ENCODE results near the gene STAC3. TPM values are rescaled to one million over a fixed set of nuclear protein-coding genes. Genes with fewer than 3 reads are reported as not detected.

The STAC3 gene
- total and polyA plus RNA-seq, 10 of the 15 experiments (the other 5 are each of a cell fraction or from before 2014, with no cell fraction given): 0.49 to 9.9 (median 3.8) TPM

GRCh38 chr12:57194253-57194652 is 56.7 kb downstream of the STAC3 start:
- H3K9me3 ChIP-seq (replicated peaks; ENCODE audit: control insufficient read depth, insufficient read depth, low read length): no peaks in the 10 kb centered on the region
- ATAC-seq (no peak), FAIRE-seq (no peak), DNase-seq (ENCODE audit: low read depth, low spot score) (no peak)
- H3K79me2 ChIP-seq (ENCODE audit: control insufficient read depth, insufficient read depth, low read length): no peaks in the 10 kb centered on the region
- no peaks in the 10 kb centered on the region; a peak in 1 of 4 replicates for H3K36me3 ChIP-seq (ENCODE audit: control insufficient read depth in 2 of 2, insufficient read depth in 2 of 2, low read length in 1 of 2)
- H3K27ac ChIP-seq (ENCODE audit: control insufficient read depth, insufficient read depth): no peak overlapping the region
- in situ Hi-C loops (cut with MboI): no loop called here
- TF ChIP-seq SUZ12 (IDR thresholded peaks at IDR 0.05; ENCODE audit: unreplicated experiment) (no peak), CBFB (IDR thresholded peaks at IDR 0.05; ENCODE audit: low read depth) (no peak)
- ChIA-PET CTCF (interaction anchor here (1.2 kb wide), 1 partner anchor 20 kb away, joined by 3 read pairs; no protein-coding TSS in a partner anchor), RAD21 (ENCODE audit: unreplicated experiment) (no interaction called here), POLR2A (no interaction called here), SMC1A (ENCODE audit: uncharacterized antibody, unreplicated experiment) (no interaction called here)
- H3K9ac ChIP-seq (ENCODE audit: control insufficient read depth, insufficient read depth, low read length): no peak overlapping the region
- no peak overlapping the region for H2AFZ ChIP-seq (ENCODE audit: control insufficient read depth, low read depth, low read length)
- H3K4me2 ChIP-seq (ENCODE audit: control insufficient read depth, insufficient read depth): no peak overlapping the region
- H4K20me1 ChIP-seq (ENCODE audit: control insufficient read depth, insufficient read depth): no peaks in the 10 kb centered on the region
- BruUV-seq (replicated peaks): no TSS peak
- no peaks in the 10 kb centered on the region for H3K27me3 ChIP-seq (replicated peaks in 1 of 2; ENCODE audit: control insufficient read depth in 2 of 2, insufficient read depth in 2 of 2, low read length in 1 of 2)
- H3K4me3 ChIP-seq: no peak overlapping the region
- intact Hi-C loops (cut with micrococcal nuclease; ENCODE audit: unreplicated experiment): no loop called here
- H3K4me1 ChIP-seq (ENCODE audit: control insufficient read depth, insufficient read depth, low read length): no peaks in the 10 kb centered on the region
- WGBS (ENCODE audit: insufficient coverage, insufficient replicate concordance, low lambda C conversion rate, missing lambda C conversion rate): 14% methylated on average over 18 of the region's 18 CpGs

GRCh38 chr12:57193706-57194245 is 57.2 kb downstream of the STAC3 start:
- Histone ChIP-seq H3K4me3 (no peak overlapping the region), H3K9me3 (replicated peaks; ENCODE audit: control insufficient read depth, insufficient read depth, low read length) (no peaks in the 10 kb centered on the region), H3K27me3 (replicated peaks in 1 of 2; ENCODE audit: control insufficient read depth in 2 of 2, insufficient read depth in 2 of 2, low read length in 1 of 2) (no peaks in the 10 kb centered on the region), H2AFZ (ENCODE audit: control insufficient read depth, low read depth, low read length) (no peak overlapping the region), H3K4me2 (ENCODE audit: control insufficient read depth, insufficient read depth) (no peak overlapping the region), H3K36me3 (ENCODE audit: control insufficient read depth in 2 of 2, insufficient read depth in 2 of 2, low read length in 1 of 2) (no peaks in the 10 kb centered on the region; a peak in 1 of 4 replicates), H3K9ac (ENCODE audit: control insufficient read depth, insufficient read depth, low read length) (no peak overlapping the region), H3K4me1 (ENCODE audit: control insufficient read depth, insufficient read depth, low read length) (no peaks in the 10 kb centered on the region), H3K27ac (ENCODE audit: control insufficient read depth, insufficient read depth) (no peak overlapping the region), H4K20me1 (ENCODE audit: control insufficient read depth, insufficient read depth) (no peaks in the 10 kb centered on the region), H3K79me2 (ENCODE audit: control insufficient read depth, insufficient read depth, low read length) (no peaks in the 10 kb centered on the region)
- no peak for FAIRE-seq
- no peak for ATAC-seq
- no peak for DNase-seq (ENCODE audit: low read depth, low spot score)
- ChIA-PET RAD21 (ENCODE audit: unreplicated experiment) (no interaction called here), SMC1A (ENCODE audit: uncharacterized antibody, unreplicated experiment) (no interaction called here), POLR2A (no interaction called here), CTCF (interaction anchor here (1.2 kb wide), 1 partner anchor 20 kb away, joined by 3 read pairs; no protein-coding TSS in a partner anchor)
- intact Hi-C loops (cut with micrococcal nuclease; ENCODE audit: unreplicated experiment): no loop called here
- BruUV-seq (replicated peaks): no TSS peak
- in situ Hi-C loops (cut with MboI): no loop called here
- WGBS (ENCODE audit: insufficient coverage, insufficient replicate concordance, low lambda C conversion rate, missing lambda C conversion rate): 45% methylated on average over 19 of the region's 19 CpGs
- TF ChIP-seq SPI1 (IDR thresholded peaks at IDR 0.05; ENCODE audit: borderline replicate concordance, insufficient read depth, low read depth, low read length): no peak
- no peak for TF ChIP-seq PBX3 (IDR thresholded peaks at IDR 0.05; ENCODE audit: insufficient replicate concordance, low read depth, low read length)
- TF ChIP-seq ZBTB4 (CRISPR knock-in tag; IDR thresholded peaks at IDR 0.05): no peak
- no peak for TF ChIP-seq E2F4 (IDR thresholded peaks at IDR 0.05; ENCODE audit: low read depth, low read length)
- TF ChIP-seq SMARCA5 (IDR thresholded peaks at IDR 0.05): no peak
- TF ChIP-seq PAX8 (IDR thresholded peaks at IDR 0.05): no peak

Data from GM12878 (cell line).